ENCODE results near the gene FGF1.

The FGF1 gene

GRCh38 chr5:142694092-142694856, 8.4 kb upstream of the FGF1 start:
- Histone ChIP-seq H3K9ac (ENCODE audit: low read depth, low read length) (no peak overlapping the region), H3K27me3 (ENCODE audit: insufficient read depth, low read length) (no peaks in the 10 kb centered on the region), H3K36me3 (ENCODE audit: insufficient read depth, low read depth, low read length) (no peaks in the 10 kb centered on the region), H3K27ac (ENCODE audit: low read length) (no peak overlapping the region), H3K4me1 (ENCODE audit: insufficient read depth, low read length) (peaks cover 12% of the 10 kb centered on the region; the same call in 1 of the 2 replicates), H3K9me3 (ENCODE audit: insufficient read depth, low read depth, low read length) (no peaks in the 10 kb centered on the region), H3K4me3 (ENCODE audit: low read length) (no peak overlapping the region)

GRCh38 chr5:142692321-142692894, 6.5 kb upstream of the FGF1 start:
- H3K4me1 ChIP-seq (ENCODE audit: insufficient read depth, low read length): peaks cover 9% of the 10 kb centered on the region; the same call in 1 of the 2 replicates
- no peak overlapping the region for H3K4me3 ChIP-seq (ENCODE audit: low read length)
- no peaks in the 10 kb centered on the region for H3K27me3 ChIP-seq (ENCODE audit: insufficient read depth, low read length)
- H3K9ac ChIP-seq (ENCODE audit: low read depth, low read length): no peak overlapping the region
- H3K36me3 ChIP-seq (ENCODE audit: insufficient read depth, low read depth, low read length): no peaks in the 10 kb centered on the region
- H3K27ac ChIP-seq (ENCODE audit: low read length): no peak overlapping the region
- no peaks in the 10 kb centered on the region for H3K9me3 ChIP-seq (ENCODE audit: insufficient read depth, low read depth, low read length)

- Histone ChIP-seq H3K4me1 (ENCODE audit: insufficient read depth, low read length) (peaks cover 12% of the 10 kb centered on the region), H3K9ac (ENCODE audit: low read depth, low read length) (no peak overlapping the region), H3K27me3 (ENCODE audit: insufficient read depth, low read length) (no peaks in the 10 kb centered on the region), H3K27ac (ENCODE audit: low read length) (no peak overlapping the region), H3K9me3 (ENCODE audit: insufficient read depth, low read depth, low read length) (no peaks in the 10 kb centered on the region), H3K36me3 (ENCODE audit: insufficient read depth, low read depth, low read length) (no peaks in the 10 kb centered on the region), H3K4me3 (ENCODE audit: low read length) (no peak overlapping the region)
Observed at GRCh38 chr5:142690667-142691066, 4.8 kb upstream of the FGF1 start.

- Histone ChIP-seq H3K4me1 (ENCODE audit: insufficient read depth, low read length) (peaks cover 27% of the 10 kb centered on the region), H3K27me3 (ENCODE audit: insufficient read depth, low read length) (no peaks in the 10 kb centered on the region), H3K9me3 (ENCODE audit: insufficient read depth, low read depth, low read length) (no peaks in the 10 kb centered on the region), H3K4me3 (ENCODE audit: low read length) (no peak overlapping the region), H3K9ac (ENCODE audit: low read depth, low read length) (no peak overlapping the region), H3K27ac (ENCODE audit: low read length) (no peak overlapping the region), H3K36me3 (ENCODE audit: insufficient read depth, low read depth, low read length) (no peaks in the 10 kb centered on the region)
Observed at GRCh38 chr5:142689081-142689480, 3.2 kb upstream of the FGF1 start.

- Histone ChIP-seq H3K27ac (ENCODE audit: low read length) (no peak overlapping the region), H3K36me3 (ENCODE audit: insufficient read depth, low read depth, low read length) (no peaks in the 10 kb centered on the region), H3K27me3 (ENCODE audit: insufficient read depth, low read length) (no peaks in the 10 kb centered on the region), H3K4me3 (ENCODE audit: low read length) (no peak overlapping the region), H3K9ac (ENCODE audit: low read depth, low read length) (no peak overlapping the region), H3K4me1 (ENCODE audit: insufficient read depth, low read length) (peaks cover 28% of the 10 kb centered on the region), H3K9me3 (ENCODE audit: insufficient read depth, low read depth, low read length) (no peaks in the 10 kb centered on the region)
Observed at GRCh38 chr5:142688281-142688989, 2.5 kb upstream of the FGF1 start.

- no peaks in the 10 kb centered on the region for H3K9me3 ChIP-seq (ENCODE audit: insufficient read depth, low read depth, low read length)
- no peak overlapping the region for H3K4me3 ChIP-seq (ENCODE audit: low read length)
- no peaks in the 10 kb centered on the region for H3K36me3 ChIP-seq (ENCODE audit: insufficient read depth, low read depth, low read length)
- H3K9ac ChIP-seq (ENCODE audit: low read depth, low read length): no peak overlapping the region
- H3K27me3 ChIP-seq (ENCODE audit: insufficient read depth, low read length): no peaks in the 10 kb centered on the region
- H3K4me1 ChIP-seq (ENCODE audit: insufficient read depth, low read length): peaks cover 28% of the 10 kb centered on the region
- peak overlapping the region; percentile 14 for H3K27ac ChIP-seq (ENCODE audit: low read length)
Observed at GRCh38 chr5:142686968-142687367, 1.1 kb upstream of the FGF1 start.

GRCh38 chr5:142686210-142686734, 382 bp upstream of the FGF1 start:
- Histone ChIP-seq H3K27me3 (ENCODE audit: insufficient read depth, low read length) (no peaks in the 10 kb centered on the region), H3K9ac (ENCODE audit: low read depth, low read length) (peak overlapping the region; percentile 47; the same call in 1 of the 2 replicates), H3K4me3 (ENCODE audit: low read length) (no peak overlapping the region), H3K4me1 (ENCODE audit: insufficient read depth, low read length) (peaks cover 28% of the 10 kb centered on the region), H3K9me3 (ENCODE audit: insufficient read depth, low read depth, low read length) (no peaks in the 10 kb centered on the region), H3K27ac (ENCODE audit: low read length) (peak overlapping the region; percentile 14), H3K36me3 (ENCODE audit: insufficient read depth, low read depth, low read length) (no peaks in the 10 kb centered on the region)

- Histone ChIP-seq H3K36me3 (ENCODE audit: insufficient read depth, low read depth, low read length) (no peaks in the 10 kb centered on the region), H3K4me1 (ENCODE audit: insufficient read depth, low read length) (peaks cover 28% of the 10 kb centered on the region), H3K9me3 (ENCODE audit: insufficient read depth, low read depth, low read length) (no peaks in the 10 kb centered on the region), H3K9ac (ENCODE audit: low read depth, low read length) (peak overlapping the region; percentile 47; the same call in 1 of the 2 replicates), H3K27me3 (ENCODE audit: insufficient read depth, low read length) (no peaks in the 10 kb centered on the region), H3K4me3 (ENCODE audit: low read length) (peak overlapping the region; percentile 6), H3K27ac (ENCODE audit: low read length) (peak overlapping the region; percentile 38)
Observed at GRCh38 chr5:142684508-142685041, 1.3 kb downstream of the FGF1 start.

- H3K27ac ChIP-seq (ENCODE audit: low read length): no peak overlapping the region
- no peaks in the 10 kb centered on the region for H3K9me3 ChIP-seq (ENCODE audit: insufficient read depth, low read depth, low read length)
- H3K4me1 ChIP-seq (ENCODE audit: insufficient read depth, low read length): peaks cover 28% of the 10 kb centered on the region
- peak overlapping the region; percentile 47; the same call in 1 of the 2 replicates for H3K9ac ChIP-seq (ENCODE audit: low read depth, low read length)
- H3K4me3 ChIP-seq (ENCODE audit: low read length): 0 out of 2 replicates have a peak overlapping the region, but pooled peaks have one; percentile 6
- H3K36me3 ChIP-seq (ENCODE audit: insufficient read depth, low read depth, low read length): no peaks in the 10 kb centered on the region
- no peaks in the 10 kb centered on the region for H3K27me3 ChIP-seq (ENCODE audit: insufficient read depth, low read length)
Observed at GRCh38 chr5:142683881-142684505, 1.9 kb downstream of the FGF1 start.

GRCh38 chr5:142683116-142683515, 2.8 kb downstream of the FGF1 start:
- Histone ChIP-seq H3K9me3 (ENCODE audit: insufficient read depth, low read depth, low read length) (no peaks in the 10 kb centered on the region), H3K36me3 (ENCODE audit: insufficient read depth, low read depth, low read length) (no peaks in the 10 kb centered on the region), H3K4me1 (ENCODE audit: insufficient read depth, low read length) (peaks cover 26% of the 10 kb centered on the region), H3K27me3 (ENCODE audit: insufficient read depth, low read length) (no peaks in the 10 kb centered on the region), H3K27ac (ENCODE audit: low read length) (no peak overlapping the region), H3K4me3 (ENCODE audit: low read length) (no peak overlapping the region), H3K9ac (ENCODE audit: low read depth, low read length) (no peak overlapping the region)

- Histone ChIP-seq H3K36me3 (ENCODE audit: insufficient read depth, low read depth, low read length) (no peaks in the 10 kb centered on the region), H3K9me3 (ENCODE audit: insufficient read depth, low read depth, low read length) (no peaks in the 10 kb centered on the region), H3K4me1 (ENCODE audit: insufficient read depth, low read length) (peaks cover 17% of the 10 kb centered on the region), H3K9ac (ENCODE audit: low read depth, low read length) (no peak overlapping the region), H3K27ac (ENCODE audit: low read length) (no peak overlapping the region), H3K27me3 (ENCODE audit: insufficient read depth, low read length) (no peaks in the 10 kb centered on the region), H3K4me3 (ENCODE audit: low read length) (no peak overlapping the region)
Observed at GRCh38 chr5:142680605-142681259, 5.2 kb downstream of the FGF1 start.
